WTC11 (cell line): ENCODE data around the gene UBE2J2. TPM values are rescaled to one million over a fixed set of nuclear protein-coding genes. Genes with fewer than 3 reads are reported as not detected.

Experiments used
- ATAC-seq: fragments of 200-7000 bp; cut with Tn5 transposase; 2 replicates; pipeline ENCODE4 v1.10.0; 2021; ENCODE audit warnings: mild to moderate bottlenecking, moderate library complexity
- CTCF ChIA-PET: fragments of 300-600 bp; sonication (Branson Sonifier 250); formaldehyde crosslinking; loops from one replicate; lab custom pipeline; 2021; ENCODE audit warnings: antibody characterized with exemption; lab: Charles Lee
- POLR2A ChIA-PET: fragments of 350-600 bp; sonication (Branson Sonifier 250); formaldehyde crosslinking; loops from one replicate; lab custom pipeline; 2021; ENCODE audit warnings: antibody characterized with exemption; lab: Charles Lee
- DNase-seq: peaks from one replicate; pipeline ENCODE4 v3.0.0; 2021; ENCODE audit warnings: low spot score
- H3K27ac Mint-ChIP-seq: 2 replicates; pipeline ENCODE4 v1.8.0; 2021; ENCODE audit warnings: mixed read lengths
- H3K27me3 Mint-ChIP-seq: 2 replicates; pipeline ENCODE4 v1.8.0; 2021; ENCODE audit warnings: low read depth, mild to moderate bottlenecking, moderate library complexity, mixed read lengths
- H3K36me3 Mint-ChIP-seq: 2 replicates; pipeline ENCODE4 v1.8.0; 2021; ENCODE audit warnings: mixed read lengths
- H3K4me1 Mint-ChIP-seq: 2 replicates; pipeline ENCODE4 v1.8.0; 2022; ENCODE audit warnings: mixed read lengths
- H3K4me3 Mint-ChIP-seq: 2 replicates; pipeline ENCODE4 v1.8.0; 2021; ENCODE audit warnings: mild to moderate bottlenecking, moderate library complexity, mixed read lengths
- H3K9me3 Mint-ChIP-seq: 2 replicates; pipeline ENCODE4 v1.8.0; 2021; ENCODE audit warnings: mixed read lengths
- AR ChIP-seq: fragments of 250-450 bp; sonication (Bioruptor Pico); IDR thresholded peaks from 2 replicates; pipeline ENCODE4 v1.9.0; 2021; ENCODE audit warnings: mild to moderate bottlenecking
- KAT7 ChIP-seq: sonication (generic); formaldehyde crosslinking; IDR thresholded peaks from 2 replicates; pipeline ENCODE4 v1.8.1; 2023; ENCODE audit warnings: missing genetic modification reagents, mild to moderate bottlenecking, borderline replicate concordance
- NFYB ChIP-seq: sonication (generic); formaldehyde crosslinking; conservative IDR thresholded peaks from 2 replicates; pipeline ENCODE4 v1.8.0; 2022; ENCODE audit warnings: low read depth, missing genetic modification reagents
- NR3C1 ChIP-seq: sonication (generic); formaldehyde crosslinking; conservative IDR thresholded peaks from 2 replicates; pipeline ENCODE4 v1.8.1; 2023; ENCODE audit warnings: low read depth, mild to moderate bottlenecking, missing genetic modification reagents
- SMAD4 ChIP-seq: sonication (generic); formaldehyde crosslinking; IDR thresholded peaks from 2 replicates; pipeline ENCODE4 v1.8.0; 2022; ENCODE audit warnings: mild to moderate bottlenecking, missing genetic modification reagents
- SOX15 ChIP-seq: fragments of 250-450 bp; sonication (Bioruptor Pico); IDR thresholded peaks from 2 replicates; pipeline ENCODE4 v1.9.0; 2021; ENCODE audit warnings: mild to moderate bottlenecking
- ZNF396 ChIP-seq: fragments of 250-450 bp; sonication (Bioruptor Pico); IDR thresholded peaks from 2 replicates; pipeline ENCODE4 v1.8.0; 2021; ENCODE audit warnings: mild to moderate bottlenecking, moderate library complexity, borderline replicate concordance
- total RNA-seq: library from RNA; stranded (reverse); gene quantifications from 3 replicates; pipeline ENCODE4 v1.2.3, GENCODE V29; 2021
- TF ChIP-seq, protein P1 (sequence below): fragments of 250-450 bp; sonication (Bioruptor Pico); conservative IDR thresholded peaks from 2 replicates; pipeline ENCODE4 v1.9.0; 2021; ENCODE audit warnings: mild to moderate bottlenecking
- TF ChIP-seq, protein P2 (sequence below): fragments of 250-450 bp; sonication (Bioruptor Pico); IDR thresholded peaks from 2 replicates; pipeline ENCODE4 v1.9.0; 2021; ENCODE audit warnings: mild to moderate bottlenecking
- TF ChIP-seq, protein P3 (sequence below): sonication (generic); formaldehyde crosslinking; IDR thresholded peaks from 2 replicates; pipeline ENCODE4 v1.8.1; 2022; ENCODE audit warnings: low read depth, mild to moderate bottlenecking, moderate library complexity, missing genetic modification reagents, borderline replicate concordance
- TF ChIP-seq, protein P4 (sequence below): sonication (generic); formaldehyde crosslinking; IDR thresholded peaks from 2 replicates; pipeline ENCODE4 v1.8.1; 2023; ENCODE audit warnings: mild to moderate bottlenecking, missing genetic modification reagents
- TF ChIP-seq, protein P5 (sequence below): sonication (generic); formaldehyde crosslinking; IDR thresholded peaks from 2 replicates; pipeline ENCODE4 v1.8.0; 2023; ENCODE audit warnings: missing genetic modification reagents, mild to moderate bottlenecking, borderline replicate concordance

UBE2J2 gene
- total RNA-seq, 1 experiment from 2014 or later = 72.2 TPM

DNA sequence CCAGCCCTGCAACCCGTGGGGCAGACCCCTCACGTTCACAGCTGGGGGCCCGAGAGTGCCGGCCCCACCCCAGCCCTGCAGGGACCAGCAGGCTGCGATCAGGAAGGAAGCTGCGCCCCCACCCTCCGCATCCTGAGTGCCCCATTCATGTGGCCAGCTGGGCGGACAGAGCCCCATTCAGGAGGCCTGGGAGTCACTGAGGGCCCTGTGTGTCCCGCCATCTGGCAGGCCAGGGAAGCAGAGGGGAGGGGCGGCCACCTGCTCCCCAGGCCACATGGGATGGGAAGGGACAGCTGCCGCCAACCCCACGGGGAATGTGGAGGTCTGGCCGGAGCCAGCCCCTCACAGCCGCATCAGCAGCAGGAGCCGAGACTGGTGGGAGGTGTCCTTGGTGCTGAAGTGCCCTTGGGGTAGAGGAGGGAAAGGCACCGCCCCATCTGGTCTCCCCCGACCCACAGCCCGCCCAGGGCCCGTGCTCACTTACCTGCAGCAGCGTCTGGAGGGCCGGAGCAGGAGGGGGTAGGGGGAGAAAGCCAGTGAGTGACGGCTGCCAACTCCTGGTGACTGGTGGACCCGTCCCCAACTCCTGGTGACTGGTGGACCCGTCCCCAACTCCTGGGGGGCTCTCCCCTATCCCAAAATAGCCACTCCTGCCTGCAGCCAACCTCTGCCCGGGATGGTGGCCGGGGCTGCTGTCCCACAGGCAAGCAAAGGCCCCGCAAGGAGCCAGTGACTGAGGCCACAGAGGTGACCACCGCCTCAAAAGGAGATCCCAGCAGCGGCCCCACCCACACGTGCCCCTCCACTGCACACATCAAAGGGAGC is 25.4 kb upstream of the UBE2J2 start (continued):
- TF ChIP-seq SMAD4 (CRISPR knock-in tag) (0 out of 2 replicates have a peak, but pooled peaks have one; percentile 31), NFYB (CRISPR knock-in tag) (0 out of 2 replicates have a peak, but pooled peaks have one; percentile 25), KAT7 (no peak)
- TF ChIP-seq, protein P1, sequence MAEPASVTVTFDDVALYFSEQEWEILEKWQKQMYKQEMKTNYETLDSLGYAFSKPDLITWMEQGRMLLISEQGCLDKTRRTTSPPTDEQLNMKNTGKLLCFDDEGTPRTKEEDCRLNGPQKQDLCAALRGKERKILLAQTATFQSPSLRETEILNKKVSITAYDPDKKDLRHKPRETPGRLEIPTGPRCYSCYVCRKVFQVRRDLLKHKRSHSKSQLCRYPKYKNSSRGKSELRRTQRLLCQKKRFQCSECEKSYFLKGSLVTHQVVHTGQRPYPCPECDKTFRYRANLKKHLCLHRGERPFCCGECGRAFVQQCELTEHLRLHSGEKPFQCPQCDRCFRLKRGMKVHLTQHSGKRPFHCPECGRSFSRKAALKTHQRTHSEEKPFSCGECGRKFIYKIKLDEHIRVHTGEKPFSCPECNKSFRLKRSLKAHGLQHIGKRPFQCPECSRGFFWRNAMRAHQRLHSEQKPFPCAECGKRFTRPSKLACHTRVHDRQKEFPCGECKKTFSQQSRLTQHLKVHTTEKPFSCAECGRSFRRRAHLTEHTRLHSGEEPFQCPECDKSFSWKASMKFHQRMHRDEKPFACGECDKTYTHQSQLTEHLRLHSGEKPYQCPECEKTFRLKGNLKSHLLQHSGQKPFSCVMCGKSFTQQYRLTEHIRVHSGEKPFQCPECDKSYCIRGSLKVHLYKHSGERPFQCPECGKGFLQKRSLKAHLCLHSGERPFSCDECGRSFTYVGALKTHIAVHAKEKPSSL (CRISPR knock-in tag) = no peak
- TF ChIP-seq, protein P2, sequence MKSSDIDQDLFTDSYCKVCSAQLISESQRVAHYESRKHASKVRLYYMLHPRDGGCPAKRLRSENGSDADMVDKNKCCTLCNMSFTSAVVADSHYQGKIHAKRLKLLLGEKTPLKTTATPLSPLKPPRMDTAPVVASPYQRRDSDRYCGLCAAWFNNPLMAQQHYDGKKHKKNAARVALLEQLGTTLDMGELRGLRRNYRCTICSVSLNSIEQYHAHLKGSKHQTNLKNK = no peak
- TF ChIP-seq, protein P3, sequence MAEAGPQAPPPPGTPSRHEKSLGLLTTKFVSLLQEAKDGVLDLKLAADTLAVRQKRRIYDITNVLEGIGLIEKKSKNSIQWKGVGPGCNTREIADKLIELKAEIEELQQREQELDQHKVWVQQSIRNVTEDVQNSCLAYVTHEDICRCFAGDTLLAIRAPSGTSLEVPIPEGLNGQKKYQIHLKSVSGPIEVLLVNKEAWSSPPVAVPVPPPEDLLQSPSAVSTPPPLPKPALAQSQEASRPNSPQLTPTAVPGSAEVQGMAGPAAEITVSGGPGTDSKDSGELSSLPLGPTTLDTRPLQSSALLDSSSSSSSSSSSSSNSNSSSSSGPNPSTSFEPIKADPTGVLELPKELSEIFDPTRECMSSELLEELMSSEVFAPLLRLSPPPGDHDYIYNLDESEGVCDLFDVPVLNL (CRISPR knock-in tag) = no peak
- TF ChIP-seq, protein P4, sequence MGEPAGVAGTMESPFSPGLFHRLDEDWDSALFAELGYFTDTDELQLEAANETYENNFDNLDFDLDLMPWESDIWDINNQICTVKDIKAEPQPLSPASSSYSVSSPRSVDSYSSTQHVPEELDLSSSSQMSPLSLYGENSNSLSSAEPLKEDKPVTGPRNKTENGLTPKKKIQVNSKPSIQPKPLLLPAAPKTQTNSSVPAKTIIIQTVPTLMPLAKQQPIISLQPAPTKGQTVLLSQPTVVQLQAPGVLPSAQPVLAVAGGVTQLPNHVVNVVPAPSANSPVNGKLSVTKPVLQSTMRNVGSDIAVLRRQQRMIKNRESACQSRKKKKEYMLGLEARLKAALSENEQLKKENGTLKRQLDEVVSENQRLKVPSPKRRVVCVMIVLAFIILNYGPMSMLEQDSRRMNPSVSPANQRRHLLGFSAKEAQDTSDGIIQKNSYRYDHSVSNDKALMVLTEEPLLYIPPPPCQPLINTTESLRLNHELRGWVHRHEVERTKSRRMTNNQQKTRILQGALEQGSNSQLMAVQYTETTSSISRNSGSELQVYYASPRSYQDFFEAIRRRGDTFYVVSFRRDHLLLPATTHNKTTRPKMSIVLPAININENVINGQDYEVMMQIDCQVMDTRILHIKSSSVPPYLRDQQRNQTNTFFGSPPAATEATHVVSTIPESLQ (CRISPR knock-in tag) = no peak

DNA sequence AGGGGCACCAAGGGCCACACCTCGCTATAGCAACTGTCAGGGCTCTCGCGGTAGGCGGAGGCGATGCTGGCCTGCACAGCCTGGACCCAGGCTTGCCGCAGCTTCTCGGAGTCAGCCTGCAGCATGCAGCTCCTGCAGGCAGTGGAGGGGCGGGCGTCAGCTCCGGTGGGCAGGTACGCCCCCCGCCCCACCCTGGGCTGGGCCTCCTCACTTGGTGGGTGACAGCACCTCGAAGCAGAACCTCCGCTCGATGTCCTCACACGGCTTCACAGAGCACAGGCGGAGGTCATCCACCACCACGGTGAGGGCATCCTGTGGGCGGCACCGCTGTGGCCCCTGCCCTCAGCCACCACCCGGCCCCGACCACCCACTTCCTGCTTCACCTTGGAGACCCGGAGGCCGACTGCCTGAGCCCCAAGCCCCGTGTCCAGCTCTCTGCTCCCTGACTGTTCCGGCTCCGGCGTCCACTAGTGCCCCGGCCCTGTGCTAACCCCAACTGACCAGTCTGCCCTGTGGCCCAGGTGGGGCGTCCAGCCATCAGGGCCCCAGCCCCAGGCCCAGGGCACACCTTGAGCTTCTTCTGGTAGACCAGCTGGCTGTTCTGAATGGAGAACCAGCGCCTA is 24.3 kb upstream of the UBE2J2 start:
- H3K4me3 Mint-ChIP-seq = no peak overlapping the region
- H3K36me3 Mint-ChIP-seq = no peaks in the 10 kb centered on the region
- no peak for DNase-seq
- ATAC-seq = no peak
- no peaks in the 10 kb centered on the region for H3K9me3 Mint-ChIP-seq
- no peaks in the 10 kb centered on the region for H3K4me1 Mint-ChIP-seq
- POLR2A ChIA-PET = interaction anchor here (1.0 kb wide), 1 partner anchor 265 kb away, joined by 3 read pairs; no protein-coding TSS in a partner anchor
- TF ChIP-seq ZNF396 (CRISPR knock-in tag) = no peak
- no peak for TF ChIP-seq AR
- TF ChIP-seq, protein P5, sequence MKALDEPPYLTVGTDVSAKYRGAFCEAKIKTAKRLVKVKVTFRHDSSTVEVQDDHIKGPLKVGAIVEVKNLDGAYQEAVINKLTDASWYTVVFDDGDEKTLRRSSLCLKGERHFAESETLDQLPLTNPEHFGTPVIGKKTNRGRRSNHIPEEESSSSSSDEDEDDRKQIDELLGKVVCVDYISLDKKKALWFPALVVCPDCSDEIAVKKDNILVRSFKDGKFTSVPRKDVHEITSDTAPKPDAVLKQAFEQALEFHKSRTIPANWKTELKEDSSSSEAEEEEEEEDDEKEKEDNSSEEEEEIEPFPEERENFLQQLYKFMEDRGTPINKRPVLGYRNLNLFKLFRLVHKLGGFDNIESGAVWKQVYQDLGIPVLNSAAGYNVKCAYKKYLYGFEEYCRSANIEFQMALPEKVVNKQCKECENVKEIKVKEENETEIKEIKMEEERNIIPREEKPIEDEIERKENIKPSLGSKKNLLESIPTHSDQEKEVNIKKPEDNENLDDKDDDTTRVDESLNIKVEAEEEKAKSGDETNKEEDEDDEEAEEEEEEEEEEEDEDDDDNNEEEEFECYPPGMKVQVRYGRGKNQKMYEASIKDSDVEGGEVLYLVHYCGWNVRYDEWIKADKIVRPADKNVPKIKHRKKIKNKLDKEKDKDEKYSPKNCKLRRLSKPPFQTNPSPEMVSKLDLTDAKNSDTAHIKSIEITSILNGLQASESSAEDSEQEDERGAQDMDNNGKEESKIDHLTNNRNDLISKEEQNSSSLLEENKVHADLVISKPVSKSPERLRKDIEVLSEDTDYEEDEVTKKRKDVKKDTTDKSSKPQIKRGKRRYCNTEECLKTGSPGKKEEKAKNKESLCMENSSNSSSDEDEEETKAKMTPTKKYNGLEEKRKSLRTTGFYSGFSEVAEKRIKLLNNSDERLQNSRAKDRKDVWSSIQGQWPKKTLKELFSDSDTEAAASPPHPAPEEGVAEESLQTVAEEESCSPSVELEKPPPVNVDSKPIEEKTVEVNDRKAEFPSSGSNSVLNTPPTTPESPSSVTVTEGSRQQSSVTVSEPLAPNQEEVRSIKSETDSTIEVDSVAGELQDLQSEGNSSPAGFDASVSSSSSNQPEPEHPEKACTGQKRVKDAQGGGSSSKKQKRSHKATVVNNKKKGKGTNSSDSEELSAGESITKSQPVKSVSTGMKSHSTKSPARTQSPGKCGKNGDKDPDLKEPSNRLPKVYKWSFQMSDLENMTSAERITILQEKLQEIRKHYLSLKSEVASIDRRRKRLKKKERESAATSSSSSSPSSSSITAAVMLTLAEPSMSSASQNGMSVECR (CRISPR knock-in tag) = no peak
- TF ChIP-seq SOX15 (CRISPR knock-in tag) = no peak
- no peak for TF ChIP-seq NR3C1
- no peak overlapping the region for H3K27ac Mint-ChIP-seq
- CTCF ChIA-PET = no interaction called here
- H3K27me3 Mint-ChIP-seq = no peaks in the 10 kb centered on the region
